Muscle layer of colon (tissue), 2 donors: ENCODE measurements around the gene RANBP10.
A peak's percentile ranks its signal among the peaks of the same experiment; 100 is the strongest.

Experiments used
- H3K27ac ChIP-seq: one replicate; pipeline ENCODE4 v1.7.0; 2013; ENCODE audit warnings: low read depth, mild to moderate bottlenecking, low read length, moderate library complexity
- H3K27me3 ChIP-seq, 2 donors: one replicate each; pipeline ENCODE4 v1.7.0; 2013; ENCODE audit warnings: low read length in 2 of 2, mild to moderate bottlenecking in 2 of 2; ENCODE audit not compliant: insufficient read depth in 2 of 2, control insufficient read depth in 1 of 2
- H3K36me3 ChIP-seq: one replicate; pipeline ENCODE4 v1.7.0; 2013; ENCODE audit warnings: mild to moderate bottlenecking, low read length; ENCODE audit not compliant: insufficient read depth
- H3K4me1 ChIP-seq: one replicate; pipeline ENCODE4 v1.7.0; 2013; ENCODE audit warnings: mild to moderate bottlenecking, low read length; ENCODE audit not compliant: insufficient read depth
- H3K4me3 ChIP-seq, 2 donors: one replicate each; pipeline ENCODE4 v1.7.0; 2013; ENCODE audit warnings: low read length in 2 of 2, low read depth in 1 of 2, mild to moderate bottlenecking in 1 of 2, moderate library complexity in 1 of 2
- H3K9ac ChIP-seq: one replicate; pipeline ENCODE4 v1.7.0; 2013; ENCODE audit warnings: low read length
- H3K9me3 ChIP-seq: one replicate; pipeline ENCODE4 v1.7.0; 2013; ENCODE audit warnings: mild to moderate bottlenecking, low read length
- donor health status: abdominal sarcoma.
- donor health status: Adenocarcinoma of cecum.

The RANBP10 gene

DNA sequence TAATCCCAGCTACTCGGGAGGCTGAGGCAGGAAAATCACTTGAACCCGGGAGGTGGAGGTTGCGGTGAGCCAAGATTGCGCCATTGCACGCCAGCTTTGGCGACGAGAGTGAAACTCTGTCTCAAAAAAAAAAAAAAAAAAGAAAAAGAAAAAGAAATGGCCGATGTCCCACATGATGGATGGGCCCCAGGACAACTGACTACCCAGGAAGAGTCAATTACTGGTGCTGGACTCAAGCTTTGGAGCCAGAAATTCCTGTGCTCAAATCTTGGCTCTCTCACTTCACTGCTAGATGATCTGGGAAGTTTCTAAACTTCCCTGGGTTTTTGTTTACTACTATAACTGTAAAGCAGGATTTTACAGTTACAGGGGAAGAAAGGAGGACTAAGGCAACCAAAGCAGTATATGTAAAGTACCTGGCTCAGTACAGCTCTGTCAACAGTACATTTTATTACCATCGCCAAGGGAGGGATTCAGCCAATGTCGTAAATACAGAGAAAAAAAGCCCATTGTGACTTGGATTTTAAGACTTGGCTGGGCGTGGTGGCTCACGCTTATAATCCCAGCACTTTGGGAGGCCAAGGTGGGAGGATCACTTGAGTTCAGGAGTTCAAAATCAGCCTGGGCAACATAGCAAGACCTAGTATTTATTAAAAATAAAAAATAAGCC lies 127.9 kb downstream of the RANBP10 start:
- Histone ChIP-seq H3K36me3 (no peaks in the 10 kb centered on the region), H3K27ac (no peak overlapping the region)

DNA sequence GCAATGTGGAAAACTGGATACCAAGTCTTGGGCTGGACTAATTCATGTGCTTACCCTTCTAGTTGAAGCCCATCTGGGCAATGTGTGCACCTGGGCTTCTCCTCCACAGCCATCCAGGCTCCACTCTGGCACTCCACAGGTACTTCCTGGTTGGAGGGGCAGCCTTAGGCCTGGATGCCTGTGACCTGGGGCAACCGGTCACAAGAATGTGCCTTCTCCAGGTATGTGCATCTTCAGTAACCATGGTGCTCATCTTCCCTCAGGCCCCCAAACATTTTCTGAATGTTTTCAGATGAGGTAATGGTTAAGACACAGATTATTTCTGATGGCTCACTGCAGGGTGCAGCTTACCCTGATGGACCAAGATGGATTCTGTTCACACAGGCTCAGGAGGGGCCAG lies 128.6 kb downstream of the RANBP10 start:
- H3K9me3 ChIP-seq = no peaks in the 10 kb centered on the region
- H3K27me3 ChIP-seq = no peaks in the 10 kb centered on the region
- no peak overlapping the region for H3K4me3 ChIP-seq
- H3K36me3 ChIP-seq = no peaks in the 10 kb centered on the region
- no peak overlapping the region for H3K9ac ChIP-seq
- H3K27ac ChIP-seq = no peak overlapping the region
- peaks cover 19% of the 10 kb centered on the region for H3K4me1 ChIP-seq

More for the DNA sequence above, 127.9 kb downstream of the RANBP10 start:
- H3K4me3 ChIP-seq = no peak overlapping the region
- no peaks in the 10 kb centered on the region for H3K27me3 ChIP-seq
- H3K9ac ChIP-seq = no peak overlapping the region
- H3K4me1 ChIP-seq = peaks cover 13% of the 10 kb centered on the region
- no peaks in the 10 kb centered on the region for H3K9me3 ChIP-seq

DNA sequence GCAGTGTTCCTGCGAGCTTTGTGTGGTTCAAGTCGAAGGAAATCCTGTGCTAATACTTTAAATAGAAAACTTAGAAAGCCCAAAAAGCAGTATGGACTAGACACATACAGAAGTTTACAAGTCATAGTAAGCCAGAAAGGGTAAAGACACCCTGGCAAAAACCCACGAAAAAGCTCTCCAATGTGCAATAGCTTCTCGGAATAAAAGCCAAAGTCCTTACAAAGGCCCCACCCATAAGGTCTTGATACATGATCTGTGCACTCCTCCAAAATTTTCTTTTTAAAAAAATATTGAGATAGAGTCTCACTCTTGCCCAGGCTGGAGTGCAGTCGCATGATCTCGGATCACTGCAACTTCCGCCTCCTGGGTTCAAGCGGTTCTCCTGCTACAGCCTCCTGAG lies 129.4 kb downstream of the RANBP10 start:
- no peak overlapping the region for H3K9ac ChIP-seq
- no peaks in the 10 kb centered on the region for H3K36me3 ChIP-seq
- peaks cover 23% of the 10 kb centered on the region for H3K4me1 ChIP-seq

DNA sequence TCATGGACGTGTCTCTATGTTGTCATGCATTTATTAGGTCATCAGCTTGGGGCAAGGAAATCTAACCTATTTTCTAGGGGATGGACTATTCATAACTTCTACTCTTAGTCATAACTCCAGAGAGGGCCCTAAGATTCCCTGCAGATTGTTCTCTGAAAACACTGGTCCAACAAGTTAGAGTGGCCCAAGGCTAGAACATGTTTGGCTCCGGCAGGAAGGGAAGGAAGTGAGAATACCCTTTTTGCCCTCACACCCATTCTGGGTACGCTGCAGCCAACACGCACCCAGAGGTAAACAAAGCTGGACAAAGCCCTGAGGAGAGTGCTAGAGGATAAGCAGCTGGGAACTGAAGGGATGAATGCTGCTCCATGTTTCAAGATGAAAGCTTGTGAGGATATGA lies 129.8 kb downstream of the RANBP10 start:
- no peaks in the 10 kb centered on the region for H3K9me3 ChIP-seq
- H3K9ac ChIP-seq = no peak overlapping the region
- no peak overlapping the region for H3K4me3 ChIP-seq
- H3K27ac ChIP-seq = no peak overlapping the region
- H3K4me1 ChIP-seq = peaks cover 23% of the 10 kb centered on the region
- no peaks in the 10 kb centered on the region for H3K36me3 ChIP-seq
- no peaks in the 10 kb centered on the region for H3K27me3 ChIP-seq

More for the DNA sequence above, 129.4 kb downstream of the RANBP10 start:
- Histone ChIP-seq H3K27me3 (no peaks in the 10 kb centered on the region), H3K9me3 (no peaks in the 10 kb centered on the region), H3K4me3 (no peak overlapping the region), H3K27ac (no peak overlapping the region)

DNA sequence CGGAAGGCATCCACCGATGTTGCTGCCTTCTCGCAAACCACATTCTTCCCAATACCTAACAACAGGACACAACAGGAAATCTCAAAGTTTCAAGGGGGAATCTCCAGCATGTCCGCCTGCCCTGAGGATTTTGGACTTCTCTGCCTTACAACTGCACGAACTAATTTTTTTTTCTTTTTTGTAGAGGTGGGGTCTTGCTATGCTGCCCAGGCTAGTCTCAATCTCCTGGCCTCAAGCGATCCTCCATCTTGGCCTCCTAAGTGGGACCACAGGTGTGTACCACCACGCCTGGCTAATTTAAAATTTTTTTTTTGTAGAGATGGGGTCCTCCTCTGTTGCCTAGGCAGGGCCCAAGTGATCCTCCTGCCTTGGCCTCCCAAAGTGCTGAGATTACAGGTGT lies 130.4 kb downstream of the RANBP10 start:
- no peak overlapping the region for H3K4me3 ChIP-seq
- H3K27me3 ChIP-seq = no peaks in the 10 kb centered on the region
- H3K4me1 ChIP-seq = peaks cover 23% of the 10 kb centered on the region
- no peaks in the 10 kb centered on the region for H3K36me3 ChIP-seq
- H3K27ac ChIP-seq = no peak overlapping the region
- H3K9me3 ChIP-seq = no peaks in the 10 kb centered on the region
- H3K9ac ChIP-seq = no peak overlapping the region

DNA sequence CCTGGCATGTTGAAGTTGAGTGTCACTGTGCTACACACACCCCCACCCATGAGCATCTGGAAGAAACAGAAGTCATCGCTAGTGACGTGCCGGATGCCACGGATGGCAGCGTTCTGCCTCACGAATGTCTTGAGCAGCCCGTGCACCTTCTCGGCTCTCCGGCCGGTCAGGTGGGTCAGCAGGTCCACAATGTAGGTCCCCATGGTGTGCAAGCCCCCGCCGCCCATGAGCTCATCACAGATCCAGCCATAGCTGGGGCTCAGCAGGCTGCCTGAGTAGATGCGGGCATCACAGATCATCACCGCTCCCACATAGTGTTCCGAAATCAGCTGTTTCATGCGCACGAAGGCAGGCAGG lies 130.8 kb downstream of the RANBP10 start:
- Histone ChIP-seq H3K27ac (no peak overlapping the region), H3K9ac (no peak overlapping the region), H3K27me3 (no peaks in the 10 kb centered on the region), H3K4me1 (peaks cover 23% of the 10 kb centered on the region), H3K36me3 (no peaks in the 10 kb centered on the region), H3K9me3 (no peaks in the 10 kb centered on the region), H3K4me3 (no peak overlapping the region)

DNA sequence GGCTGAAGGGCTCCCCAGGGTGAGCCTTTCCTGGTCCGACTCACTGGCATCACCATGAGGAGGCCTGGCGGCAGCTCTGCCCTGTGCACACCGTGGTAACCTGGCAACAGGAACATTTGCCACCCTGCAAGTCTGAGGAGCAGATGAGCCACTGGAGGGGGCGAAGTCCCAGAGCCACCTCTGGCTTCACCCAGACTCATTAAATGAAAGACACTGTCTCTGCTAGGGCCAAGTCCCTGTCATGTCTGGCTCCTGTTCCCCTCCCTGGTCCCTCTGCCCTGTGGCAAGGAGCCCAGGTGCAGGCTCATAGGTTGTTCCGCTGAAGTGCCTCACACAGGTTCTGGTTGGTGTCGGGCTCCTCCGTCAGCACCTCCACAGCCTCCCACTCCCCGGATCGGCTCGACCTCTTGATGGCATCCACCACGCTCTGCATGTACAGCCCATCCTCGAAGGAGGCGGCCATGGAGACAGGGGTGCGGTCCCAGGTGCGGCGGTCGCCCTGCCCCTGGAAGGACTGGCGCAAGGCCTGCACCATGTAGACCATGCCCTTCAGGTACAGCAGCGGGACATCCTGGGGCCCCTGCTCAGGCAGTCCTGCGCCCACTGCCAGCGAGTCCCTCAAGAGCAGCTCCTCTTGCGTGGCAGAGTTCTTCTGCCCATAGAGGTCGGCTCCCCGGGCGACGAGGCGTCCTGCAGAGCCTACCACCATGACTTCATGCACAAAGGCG lies 131.3 kb downstream of the RANBP10 start:
- Histone ChIP-seq H3K27me3 (no peaks in the 10 kb centered on the region), H3K9me3 (no peaks in the 10 kb centered on the region), H3K4me3 (no peak overlapping the region), H3K36me3 (no peaks in the 10 kb centered on the region), H3K4me1 (peaks cover 23% of the 10 kb centered on the region), H3K27ac (peak overlapping the region; percentile 24), H3K9ac (no peak overlapping the region)

DNA sequence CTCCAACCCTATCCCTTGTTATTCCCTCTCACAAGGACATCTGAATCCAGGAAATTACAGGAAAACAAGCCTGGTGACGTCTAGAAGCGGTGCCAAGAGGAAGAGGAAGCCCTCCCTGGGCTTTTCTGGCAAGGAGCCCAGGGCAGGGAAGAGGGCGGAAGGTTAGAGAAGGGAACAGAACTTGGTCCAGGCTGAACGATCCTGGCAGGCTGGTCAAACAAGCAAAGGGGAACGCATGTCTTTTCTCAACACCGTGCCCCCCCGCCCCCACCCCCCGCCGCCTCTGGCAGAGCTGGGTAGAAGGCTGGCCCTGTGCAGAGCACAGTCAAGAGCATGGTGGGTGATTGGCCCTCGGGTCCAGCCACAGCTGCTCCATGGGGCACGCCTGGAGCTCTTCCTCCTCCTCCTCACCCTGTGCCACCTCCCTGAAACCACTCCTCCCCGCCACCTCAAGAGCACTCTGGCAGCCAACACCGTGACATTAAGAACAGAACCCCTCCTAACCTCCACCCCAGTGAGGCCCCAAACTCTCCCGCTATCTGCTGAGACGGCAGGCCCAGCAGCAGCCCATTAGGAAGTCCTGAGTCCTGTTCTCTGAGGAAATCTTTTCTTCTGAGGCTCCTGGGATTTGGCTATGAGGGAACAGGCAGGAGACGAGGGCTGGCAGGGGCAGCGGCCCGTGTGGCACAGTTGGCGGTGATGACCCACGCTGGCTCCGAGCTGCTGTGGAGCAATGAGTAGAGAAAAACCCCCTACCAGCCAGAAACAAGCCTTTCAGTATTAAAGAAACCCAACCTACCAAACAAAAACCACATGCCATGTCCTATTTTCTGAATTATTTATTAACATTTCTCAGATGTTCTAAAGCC lies 132.4 kb downstream of the RANBP10 start:
- no peaks in the 10 kb centered on the region for H3K27me3 ChIP-seq
- no peaks in the 10 kb centered on the region for H3K36me3 ChIP-seq
- peak overlapping the region; percentile 72 for H3K27ac ChIP-seq
- H3K4me1 ChIP-seq = peaks cover 23% of the 10 kb centered on the region
- H3K9me3 ChIP-seq = no peaks in the 10 kb centered on the region
- H3K9ac ChIP-seq = no peak overlapping the region
- H3K4me3 ChIP-seq = no peak overlapping the region
